ENCODE results near the gene NIN.

Gene NIN

DNA sequence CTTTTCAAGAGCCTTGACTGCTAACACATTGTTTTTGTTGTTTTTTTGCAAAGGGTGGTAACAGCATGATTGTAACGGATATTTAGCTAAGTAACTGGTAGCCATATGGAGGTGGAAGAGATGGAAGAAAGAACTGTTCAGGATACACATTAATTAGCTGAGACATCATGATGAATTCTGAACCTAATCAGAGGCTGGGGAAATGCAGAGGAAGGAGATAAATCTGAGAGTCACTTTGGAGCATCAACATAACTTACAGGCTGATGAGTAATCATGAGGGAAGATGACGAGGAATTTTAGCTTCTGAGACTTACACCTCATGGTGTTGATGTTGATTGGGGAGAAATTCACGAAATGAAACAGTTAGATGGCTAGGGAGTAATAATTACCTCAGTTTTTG lies 62.3 kb downstream of the NIN start:
- no peak for TF ChIP-seq ZBTB7A (IDR thresholded peaks at IDR 0.05; ENCODE audit: low read depth)
- TF ChIP-seq FOXM1 (IDR thresholded peaks at IDR 0.05; ENCODE audit: borderline replicate concordance, low read depth): no peak
- TF ChIP-seq TEAD4 (IDR thresholded peaks at IDR 0.05): no peak
- no peak for TF ChIP-seq RAD21 (IDR thresholded peaks at IDR 0.05; ENCODE audit: low read depth)
- no peak for TF ChIP-seq EP300 (IDR thresholded peaks at IDR 0.05; ENCODE audit: borderline replicate concordance)
- TF ChIP-seq, protein P1, sequence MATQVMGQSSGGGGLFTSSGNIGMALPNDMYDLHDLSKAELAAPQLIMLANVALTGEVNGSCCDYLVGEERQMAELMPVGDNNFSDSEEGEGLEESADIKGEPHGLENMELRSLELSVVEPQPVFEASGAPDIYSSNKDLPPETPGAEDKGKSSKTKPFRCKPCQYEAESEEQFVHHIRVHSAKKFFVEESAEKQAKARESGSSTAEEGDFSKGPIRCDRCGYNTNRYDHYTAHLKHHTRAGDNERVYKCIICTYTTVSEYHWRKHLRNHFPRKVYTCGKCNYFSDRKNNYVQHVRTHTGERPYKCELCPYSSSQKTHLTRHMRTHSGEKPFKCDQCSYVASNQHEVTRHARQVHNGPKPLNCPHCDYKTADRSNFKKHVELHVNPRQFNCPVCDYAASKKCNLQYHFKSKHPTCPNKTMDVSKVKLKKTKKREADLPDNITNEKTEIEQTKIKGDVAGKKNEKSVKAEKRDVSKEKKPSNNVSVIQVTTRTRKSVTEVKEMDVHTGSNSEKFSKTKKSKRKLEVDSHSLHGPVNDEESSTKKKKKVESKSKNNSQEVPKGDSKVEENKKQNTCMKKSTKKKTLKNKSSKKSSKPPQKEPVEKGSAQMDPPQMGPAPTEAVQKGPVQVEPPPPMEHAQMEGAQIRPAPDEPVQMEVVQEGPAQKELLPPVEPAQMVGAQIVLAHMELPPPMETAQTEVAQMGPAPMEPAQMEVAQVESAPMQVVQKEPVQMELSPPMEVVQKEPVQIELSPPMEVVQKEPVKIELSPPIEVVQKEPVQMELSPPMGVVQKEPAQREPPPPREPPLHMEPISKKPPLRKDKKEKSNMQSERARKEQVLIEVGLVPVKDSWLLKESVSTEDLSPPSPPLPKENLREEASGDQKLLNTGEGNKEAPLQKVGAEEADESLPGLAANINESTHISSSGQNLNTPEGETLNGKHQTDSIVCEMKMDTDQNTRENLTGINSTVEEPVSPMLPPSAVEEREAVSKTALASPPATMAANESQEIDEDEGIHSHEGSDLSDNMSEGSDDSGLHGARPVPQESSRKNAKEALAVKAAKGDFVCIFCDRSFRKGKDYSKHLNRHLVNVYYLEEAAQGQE (IDR thresholded peaks at IDR 0.05; ENCODE audit: low read depth): no peak
- TF ChIP-seq TAF1 (IDR thresholded peaks at IDR 0.05; ENCODE audit: low read depth): no peak
- no peak for TF ChIP-seq CREB1 (IDR thresholded peaks at IDR 0.05; ENCODE audit: low read depth)

DNA sequence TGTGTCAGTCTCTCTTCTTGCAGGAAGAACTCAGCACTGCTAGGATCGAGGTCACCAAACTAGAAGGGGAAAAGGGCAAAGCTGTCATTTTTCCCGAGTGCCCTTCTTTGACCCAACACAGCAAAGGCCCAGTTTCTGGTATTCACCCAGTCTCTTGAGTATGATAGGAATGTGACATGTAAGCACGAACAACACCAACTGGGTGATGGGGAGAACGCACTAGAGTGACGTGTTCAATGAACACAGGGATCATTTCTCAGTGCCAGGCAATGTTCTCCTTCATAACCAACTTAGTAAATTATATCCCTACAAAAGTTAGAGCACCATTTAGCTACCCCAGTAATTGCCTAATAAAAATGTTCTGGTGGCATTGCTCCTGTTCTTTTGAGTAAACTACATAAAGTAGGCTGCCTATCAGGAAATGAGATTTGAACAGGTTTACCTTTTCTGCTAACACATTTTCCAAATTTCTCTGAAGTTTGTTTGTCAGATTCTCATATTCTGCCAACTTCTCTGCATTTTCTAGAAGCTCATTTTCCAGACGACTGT lies 64.5 kb downstream of the NIN start:
- TF ChIP-seq, protein P2, sequence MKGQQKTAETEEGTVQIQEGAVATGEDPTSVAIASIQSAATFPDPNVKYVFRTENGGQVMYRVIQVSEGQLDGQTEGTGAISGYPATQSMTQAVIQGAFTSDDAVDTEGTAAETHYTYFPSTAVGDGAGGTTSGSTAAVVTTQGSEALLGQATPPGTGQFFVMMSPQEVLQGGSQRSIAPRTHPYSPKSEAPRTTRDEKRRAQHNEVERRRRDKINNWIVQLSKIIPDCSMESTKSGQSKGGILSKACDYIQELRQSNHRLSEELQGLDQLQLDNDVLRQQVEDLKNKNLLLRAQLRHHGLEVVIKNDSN (IDR thresholded peaks at IDR 0.05): no peak
- TF ChIP-seq YY1 (IDR thresholded peaks at IDR 0.05; ENCODE audit: low read depth) (no peak), NFIC (IDR thresholded peaks at IDR 0.05) (no peak), EP300 (IDR thresholded peaks at IDR 0.05; ENCODE audit: borderline replicate concordance) (no peak), ZBTB7A (IDR thresholded peaks at IDR 0.05; ENCODE audit: low read depth) (no peak), TAF1 (IDR thresholded peaks at IDR 0.05; ENCODE audit: low read depth) (no peak), MAX (IDR thresholded peaks at IDR 0.05) (no peak), RAD21 (IDR thresholded peaks at IDR 0.05; ENCODE audit: low read depth) (no peak), CEBPB (IDR thresholded peaks at IDR 0.05) (no peak), CREB1 (IDR thresholded peaks at IDR 0.05; ENCODE audit: low read depth) (no peak)
- TF ChIP-seq, protein P1 (IDR thresholded peaks at IDR 0.05; ENCODE audit: low read depth): no peak

DNA sequence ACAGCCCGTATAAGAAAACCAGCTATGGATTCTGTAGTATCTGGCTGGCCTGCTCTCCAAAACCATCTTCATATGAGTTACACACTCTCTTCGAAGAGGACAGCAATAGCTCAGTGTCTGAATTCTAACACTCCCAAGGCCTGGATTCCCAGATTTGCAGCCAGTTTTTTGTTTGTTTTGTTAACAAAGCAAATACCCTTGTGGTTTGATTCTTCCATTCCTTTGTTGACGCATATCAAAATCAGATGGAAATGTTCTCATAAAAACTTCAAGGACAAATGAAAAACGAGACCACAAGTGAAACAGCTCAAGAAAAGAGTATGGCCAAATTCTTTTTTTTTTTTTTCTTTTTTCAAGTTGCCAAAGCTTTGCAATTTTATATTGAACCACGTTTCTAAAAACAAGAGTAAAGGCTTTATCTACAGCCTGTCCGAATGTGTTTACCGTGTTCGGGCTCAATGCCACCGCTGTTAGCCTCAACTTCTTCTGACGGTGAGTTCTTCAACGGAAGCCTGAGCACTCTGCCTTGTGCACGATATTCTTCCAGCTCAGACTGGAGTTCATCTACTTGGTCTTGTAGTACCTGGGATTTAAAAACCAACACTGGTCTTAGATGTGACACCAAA lies 67.5 kb downstream of the NIN start:
- no peak for TF ChIP-seq CEBPB (IDR thresholded peaks at IDR 0.05)
- TF ChIP-seq EP300 (IDR thresholded peaks at IDR 0.05; ENCODE audit: borderline replicate concordance): no peak
- TF ChIP-seq RAD21 (IDR thresholded peaks at IDR 0.05; ENCODE audit: low read depth): no peak

DNA sequence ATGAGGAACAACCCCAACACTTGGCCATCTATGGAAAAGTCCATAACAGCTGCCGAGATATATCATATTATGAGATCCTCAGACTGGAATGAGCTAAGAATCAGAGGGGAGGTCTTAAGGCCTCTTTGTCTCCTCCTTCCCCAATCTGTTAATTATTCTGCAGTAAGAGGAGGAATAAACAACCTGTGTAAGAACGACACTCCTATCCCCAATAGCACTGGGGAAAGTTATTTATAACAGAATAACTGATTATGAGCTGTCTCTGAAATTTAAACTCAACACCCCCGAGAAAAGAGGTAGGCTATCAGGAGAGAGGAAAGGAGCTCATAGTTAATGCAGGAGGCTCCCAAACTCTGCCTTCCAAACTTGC lies 68.0 kb downstream of the NIN start:
- TF ChIP-seq RAD21 (IDR thresholded peaks at IDR 0.05; ENCODE audit: low read depth) (no peak), CREB1 (IDR thresholded peaks at IDR 0.05; ENCODE audit: low read depth) (no peak), EP300 (IDR thresholded peaks at IDR 0.05; ENCODE audit: borderline replicate concordance) (no peak), FOXM1 (IDR thresholded peaks at IDR 0.05; ENCODE audit: borderline replicate concordance, low read depth) (no peak), TAF1 (IDR thresholded peaks at IDR 0.05; ENCODE audit: low read depth) (no peak), MAX (IDR thresholded peaks at IDR 0.05) (no peak), TEAD4 (IDR thresholded peaks at IDR 0.05) (no peak), EGR1 (IDR thresholded peaks at IDR 0.05) (no peak), YY1 (IDR thresholded peaks at IDR 0.05; ENCODE audit: low read depth) (no peak), TCF12 (IDR thresholded peaks at IDR 0.05; ENCODE audit: low read depth) (no peak)
- TF ChIP-seq, protein P2 (IDR thresholded peaks at IDR 0.05): no peak
- TF ChIP-seq, protein P1 (IDR thresholded peaks at IDR 0.05; ENCODE audit: low read depth): no peak

Measured in Ishikawa (cell line).